MCF 10A (cell line): ENCODE measurements around the gene NEK4. TPM values are rescaled to one million over a fixed set of nuclear protein-coding genes. Genes with fewer than 3 reads are reported as not detected.

ENCODE experiments used
- BruUV-seq: library from RNA; stranded (reverse); fragments of 400-500 nt; replicated peaks from 2 replicates; lab custom pipeline; 2021; lab: Mats Ljungman, UMichigan
- CTCF ChIA-PET: fragments of 300-600 bp; sonication (Branson Sonifier 250); formaldehyde crosslinking; extraction: SDS; loops from one replicate; lab custom pipeline; 2021; ENCODE audit warnings: antibody characterized with exemption, inconsistent platforms; lab: Yijun Ruan, JAX
- POLR2A ChIA-PET: fragments of 300-600, 350-650 bp; sonication (Branson Sonifier 250); formaldehyde crosslinking; extraction: SDS; loops from one replicate; lab custom pipeline; 2020; ENCODE audit warnings: antibody characterized with exemption, inconsistent platforms; lab: Yijun Ruan, JAX
- DNase-seq: peaks from one replicate; pipeline ENCODE4 v3.0.0-alpha.2; 2018; ENCODE audit not compliant: unreplicated experiment
- H3K27ac Mint-ChIP-seq: one replicate; pipeline ENCODE4 v1.8.0; 2022; ENCODE audit warnings: mild to moderate bottlenecking, low read depth, mixed read lengths; ENCODE audit not compliant: unreplicated experiment
- H3K27me3 Mint-ChIP-seq: one replicate; pipeline ENCODE4 v1.8.0; 2022; ENCODE audit warnings: mixed read lengths; ENCODE audit not compliant: insufficient read depth, unreplicated experiment
- H3K36me3 Mint-ChIP-seq: one replicate; pipeline ENCODE4 v1.8.0; 2022; ENCODE audit warnings: mild to moderate bottlenecking, moderate library complexity, mixed read lengths; ENCODE audit not compliant: insufficient read depth, unreplicated experiment
- H3K4me1 Mint-ChIP-seq: one replicate; pipeline ENCODE4 v1.8.0; 2022; ENCODE audit warnings: mixed read lengths; ENCODE audit not compliant: insufficient read depth, unreplicated experiment
- H3K4me3 Mint-ChIP-seq: one replicate; pipeline ENCODE4 v1.8.0; 2022; ENCODE audit warnings: mild to moderate bottlenecking, moderate library complexity, mixed read lengths; ENCODE audit not compliant: unreplicated experiment
- H3K9me3 Mint-ChIP-seq: one replicate; pipeline ENCODE4 v1.8.0; 2022; ENCODE audit warnings: mixed read lengths; ENCODE audit not compliant: unreplicated experiment
- intact Hi-C: fragments of 100-400 bp; cut with micrococcal nuclease; formaldehyde crosslinking; loops from 2 replicates; pipeline ENCODE4 v1.14.1; 2022
- total RNA-seq: library from RNA; stranded (reverse); gene quantifications from 2 replicates; pipeline ENCODE4 v1.2.3, GENCODE V29; 2022
- TF ChIP-seq, protein P1 (sequence below): fragments of 200-600 bp; IDR thresholded peaks from one replicate; pipeline ENCODE4 v1.8.0; 2022; ENCODE audit warnings: antibody characterized with exemption, mild to moderate bottlenecking; ENCODE audit not compliant: unreplicated experiment

Gene NEK4
- total RNA-seq, 1 experiment from 2014 or later = 24.6 TPM

GRCh38 chr3:52685709-52686691 is 84.7 kb downstream of the NEK4 start, which contains the start of the genes GNL3 and PBRM1:
GNL3 (plus strand) TSS chr3:52686032; CDS start chr3:52686093, 61 bp downstream.
PBRM1 (minus strand) TSS chr3:52685913.
- intact Hi-C loops = loop anchor here (2.0 kb wide), 1 partner anchor 15 kb away; no protein-coding TSS in a partner anchor
- ChIA-PET POLR2A (interaction anchor here (0.5 to 7.7 kb wide), 15 partner anchors 12 to 1186 kb away, joined by 3 to 104 read pairs (median 4); partner anchors contain the start of genes DCAF1, GLT8D1, RPL29 and SPCS1), CTCF (no interaction called here)
- no peaks in the 10 kb centered on the region for H3K9me3 Mint-ChIP-seq
- H3K36me3 Mint-ChIP-seq = peaks cover 62% of the 10 kb centered on the region
- TF ChIP-seq, protein P1, sequence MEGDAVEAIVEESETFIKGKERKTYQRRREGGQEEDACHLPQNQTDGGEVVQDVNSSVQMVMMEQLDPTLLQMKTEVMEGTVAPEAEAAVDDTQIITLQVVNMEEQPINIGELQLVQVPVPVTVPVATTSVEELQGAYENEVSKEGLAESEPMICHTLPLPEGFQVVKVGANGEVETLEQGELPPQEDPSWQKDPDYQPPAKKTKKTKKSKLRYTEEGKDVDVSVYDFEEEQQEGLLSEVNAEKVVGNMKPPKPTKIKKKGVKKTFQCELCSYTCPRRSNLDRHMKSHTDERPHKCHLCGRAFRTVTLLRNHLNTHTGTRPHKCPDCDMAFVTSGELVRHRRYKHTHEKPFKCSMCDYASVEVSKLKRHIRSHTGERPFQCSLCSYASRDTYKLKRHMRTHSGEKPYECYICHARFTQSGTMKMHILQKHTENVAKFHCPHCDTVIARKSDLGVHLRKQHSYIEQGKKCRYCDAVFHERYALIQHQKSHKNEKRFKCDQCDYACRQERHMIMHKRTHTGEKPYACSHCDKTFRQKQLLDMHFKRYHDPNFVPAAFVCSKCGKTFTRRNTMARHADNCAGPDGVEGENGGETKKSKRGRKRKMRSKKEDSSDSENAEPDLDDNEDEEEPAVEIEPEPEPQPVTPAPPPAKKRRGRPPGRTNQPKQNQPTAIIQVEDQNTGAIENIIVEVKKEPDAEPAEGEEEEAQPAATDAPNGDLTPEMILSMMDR = no peak
- DNase-seq = peak; percentile 95
- peaks cover 28% of the 10 kb centered on the region for H3K4me1 Mint-ChIP-seq
- H3K27ac Mint-ChIP-seq = peak within 1 kb of the TSS; percentile 99
- no peaks in the 10 kb centered on the region for H3K27me3 Mint-ChIP-seq
- H3K4me3 Mint-ChIP-seq = peak within 1 kb of the TSS; percentile 99
- BruUV-seq = TSS peak; percentile 59

DNA sequence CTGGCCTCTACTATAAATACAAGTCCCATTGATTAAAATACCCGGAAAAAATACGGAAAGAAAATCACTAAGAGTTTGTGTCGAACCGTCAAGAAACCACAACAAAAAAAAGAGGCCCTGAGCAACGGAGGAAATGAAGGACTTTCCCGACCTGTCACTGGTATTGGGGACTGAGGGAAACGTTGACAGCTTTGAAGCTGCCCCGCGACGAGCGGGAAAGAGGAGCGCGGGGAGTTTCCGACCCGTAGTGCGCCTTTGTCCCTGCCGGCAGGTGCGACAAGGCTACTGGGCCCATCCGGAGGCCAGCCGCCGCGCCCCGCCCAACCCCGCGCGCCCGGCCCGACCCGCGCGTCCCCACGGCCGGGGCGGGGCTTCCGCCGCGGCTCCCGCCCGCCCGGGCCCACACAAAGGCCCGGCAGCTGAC is 85.4 kb downstream of the NEK4 start:
- no peaks in the 10 kb centered on the region for H3K9me3 Mint-ChIP-seq
- H3K36me3 Mint-ChIP-seq = peaks cover 55% of the 10 kb centered on the region
- no peaks in the 10 kb centered on the region for H3K27me3 Mint-ChIP-seq
- peak overlapping the region; percentile 99 for H3K27ac Mint-ChIP-seq
- peak overlapping the region; percentile 99 for H3K4me3 Mint-ChIP-seq
- intact Hi-C loops = loop anchor here (2.0 kb wide), 1 partner anchor 14 kb away; no protein-coding TSS in a partner anchor
- TF ChIP-seq, protein P1 = no peak
- BruUV-seq = no TSS peak
- POLR2A ChIA-PET = interaction anchor here (0.5 to 7.7 kb wide), 14 partner anchors 12 to 1146 kb away, joined by 3 to 104 read pairs (median 4); partner anchors contain the start of genes GLT8D1, RPL29, SPCS1 and UQCC5
- H3K4me1 Mint-ChIP-seq = peaks cover 31% of the 10 kb centered on the region
- peak; percentile 67 for DNase-seq
- CTCF ChIA-PET = interaction anchor here (0.7 to 1.0 kb wide), 2 partner anchors 17 to 257 kb away, joined by 3 read pairs; no protein-coding TSS in a partner anchor

- intact Hi-C loops = loop anchor here (2.0 kb wide), 1 partner anchor 13 kb away; no protein-coding TSS in a partner anchor
- no peak for DNase-seq
- peaks cover 41% of the 10 kb centered on the region for H3K4me1 Mint-ChIP-seq
- no TSS peak for BruUV-seq
- peak overlapping the region; percentile 99 for H3K4me3 Mint-ChIP-seq
- peak overlapping the region; percentile 99 for H3K27ac Mint-ChIP-seq
- H3K9me3 Mint-ChIP-seq = no peaks in the 10 kb centered on the region
- CTCF ChIA-PET = interaction anchor here (1.0 kb wide), 1 partner anchor 256 kb away, joined by 3 read pairs; no protein-coding TSS in a partner anchor
- no peaks in the 10 kb centered on the region for H3K27me3 Mint-ChIP-seq
- peaks cover 52% of the 10 kb centered on the region for H3K36me3 Mint-ChIP-seq
- POLR2A ChIA-PET = interaction anchor here (0.7 to 7.7 kb wide), 9 partner anchors 12 to 405 kb away, joined by 3 to 104 read pairs (median 5); partner anchors contain the start of genes GLT8D1, SPCS1 and UQCC5
- TF ChIP-seq, protein P1 = no peak
These were observed 86.6 kb downstream of the NEK4 start for GRCh38 chr3:52684184-52684583.
